ENCODE data around the gene EMID1.
"Not testable (repeated sequence)": the region's sequence is repeated elsewhere in the genome, so short reads cannot be mapped to it uniquely, and the experiment has no call there.

Gene EMID1

GRCh38 chr22:29230972-29231875 lies 25.5 kb downstream of the EMID1 start:
- DNase-seq (ENCODE audit: low read depth in 2 of 2) = no peak

- no peak for DNase-seq (ENCODE audit: low read depth in 2 of 2)
These were observed 26.6 kb downstream of the EMID1 start for GRCh38 chr22:29231971-29232959.

- no peak for DNase-seq (ENCODE audit: low read depth in 2 of 2)
These were observed 27.7 kb downstream of the EMID1 start for GRCh38 chr22:29233277-29233877.

- DNase-seq (ENCODE audit: low read depth in 2 of 2) = not testable (repeated sequence)
These were observed 34.8 kb downstream of the EMID1 start for GRCh38 chr22:29240481-29240880.

DNA sequence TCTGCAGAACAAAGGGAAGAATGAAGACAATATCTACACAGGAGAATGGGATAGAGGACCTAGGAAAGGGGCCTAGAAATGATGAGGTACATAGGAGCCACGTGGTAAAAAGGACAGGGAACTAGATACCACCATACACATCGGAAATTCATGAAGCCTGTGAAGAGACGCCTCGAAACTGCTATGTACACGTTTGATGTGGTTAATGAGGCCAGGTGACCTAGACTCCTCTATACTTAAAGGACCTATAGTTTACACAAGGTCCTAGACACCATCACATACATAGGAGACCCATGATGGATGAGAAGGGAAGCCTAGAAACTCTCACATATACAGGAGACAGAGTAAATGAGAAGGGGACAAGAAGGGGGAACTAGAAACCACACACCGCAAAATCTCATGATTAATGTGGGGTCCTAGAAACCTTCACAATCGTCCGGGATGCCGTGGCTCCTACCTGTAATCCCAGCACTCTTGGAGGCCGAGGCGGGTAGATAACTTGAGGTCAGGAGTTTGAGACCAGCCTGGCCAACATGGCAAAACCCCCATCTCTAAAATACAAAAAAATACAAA lies 38.3 kb downstream of the EMID1 start:
- DNase-seq (ENCODE audit: low read depth in 2 of 2) = no peak

DNA sequence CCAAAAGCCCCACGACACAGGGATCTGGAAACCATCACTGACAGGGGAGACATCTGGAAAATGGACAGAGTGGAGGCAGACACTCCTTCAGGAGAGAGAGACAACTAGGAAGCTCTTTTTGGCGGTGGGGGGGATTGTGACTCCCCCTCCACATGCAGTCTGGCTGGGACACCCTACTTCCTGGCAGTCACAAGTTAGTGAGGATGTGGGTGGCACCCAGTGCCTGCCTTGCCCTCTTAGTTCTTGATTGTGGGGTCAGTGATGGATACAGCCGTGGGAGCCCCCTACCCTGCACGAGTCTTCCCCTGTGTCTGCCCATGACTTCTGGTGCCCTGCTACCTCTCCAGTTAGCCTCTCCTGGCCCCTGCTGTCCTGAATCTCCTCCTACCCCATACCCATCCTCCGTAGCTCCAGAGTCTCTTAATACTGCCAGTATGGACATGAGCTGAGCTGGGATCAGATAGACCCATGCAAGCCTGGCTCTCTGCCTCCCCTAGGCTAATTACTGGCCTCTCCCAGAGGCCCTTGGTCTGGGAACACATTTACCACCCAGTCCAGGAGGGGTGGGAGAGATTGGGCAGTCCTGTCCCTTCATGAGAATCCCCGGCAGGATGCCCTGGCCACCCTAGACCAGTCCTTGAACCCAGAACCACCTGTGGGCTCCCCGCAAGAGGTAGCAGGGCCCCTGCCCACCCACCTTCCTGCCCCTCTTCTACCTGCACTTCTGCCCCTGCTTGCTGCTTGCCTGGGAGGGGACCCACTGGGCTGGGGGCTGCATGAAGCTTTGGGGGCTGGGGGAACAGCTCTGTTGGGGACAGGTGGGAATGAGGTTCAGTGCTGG lies 39.3 kb downstream of the EMID1 start:
- no peak for DNase-seq (ENCODE audit: low read depth in 2 of 2)

DNA sequence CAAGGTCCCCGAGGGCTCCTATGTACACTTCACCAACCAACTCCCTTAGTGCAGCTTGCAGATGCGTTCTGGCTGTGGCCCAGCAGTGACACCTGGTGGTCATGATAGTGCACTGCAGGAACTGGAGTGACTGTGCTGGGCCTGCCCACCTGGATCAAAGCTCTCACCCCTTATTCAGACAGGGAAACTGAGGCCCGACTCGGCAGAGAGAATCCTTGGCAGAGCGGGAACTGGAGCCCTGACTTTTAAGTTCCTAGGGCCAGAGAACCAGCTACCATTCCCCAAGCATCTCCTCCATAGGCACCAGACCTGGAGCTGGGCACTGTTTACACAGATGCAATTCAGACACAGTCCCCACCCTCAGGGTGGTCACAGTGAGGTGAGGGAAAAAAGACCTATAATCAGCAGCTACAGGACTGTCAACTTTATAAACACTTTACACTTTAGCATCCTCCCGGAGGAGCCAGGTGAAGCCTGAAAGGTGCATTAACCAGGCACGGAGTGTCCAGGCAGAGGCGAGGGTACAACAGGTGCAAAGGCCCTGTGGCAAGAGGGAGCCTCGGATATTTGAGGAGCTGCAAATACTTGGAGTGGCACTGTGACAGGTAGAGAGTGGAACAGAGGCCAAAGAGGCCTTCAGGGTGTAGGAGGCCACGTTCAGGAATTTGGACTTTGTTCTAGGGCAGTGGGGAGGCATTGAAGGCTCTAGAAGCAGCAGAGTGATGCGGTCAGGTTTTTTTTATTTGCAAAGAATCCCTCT lies 40.1 kb downstream of the EMID1 start:
- DNase-seq (ENCODE audit: low read depth in 2 of 2) = peak; percentile 50 to 55

DNA sequence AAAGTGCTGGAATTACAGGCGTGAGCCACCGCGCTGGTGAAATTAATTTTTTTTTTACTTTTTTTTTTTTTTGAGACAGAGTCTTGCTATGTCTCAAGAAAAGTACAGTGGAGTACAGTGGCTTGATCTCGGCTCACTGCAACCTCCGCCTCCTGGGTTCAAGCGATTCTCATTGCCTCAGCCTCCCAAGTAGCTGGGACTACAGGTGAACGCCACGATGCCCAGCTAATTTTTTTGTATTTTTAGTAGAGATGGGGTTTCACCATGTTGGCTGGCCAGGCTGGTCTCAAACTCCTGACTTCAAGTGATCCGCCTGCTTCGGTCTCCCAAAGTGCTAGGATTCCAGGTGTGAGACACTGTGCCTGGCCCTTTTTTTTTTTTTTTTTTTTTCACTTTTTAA lies 42.2 kb downstream of the EMID1 start:
- not testable (repeated sequence) for DNase-seq (ENCODE audit: low read depth in 2 of 2)

GRCh38 chr22:29251265-29251664 lies 45.6 kb downstream of the EMID1 start:
- no peak for DNase-seq (ENCODE audit: low read depth in 2 of 2)

DNA sequence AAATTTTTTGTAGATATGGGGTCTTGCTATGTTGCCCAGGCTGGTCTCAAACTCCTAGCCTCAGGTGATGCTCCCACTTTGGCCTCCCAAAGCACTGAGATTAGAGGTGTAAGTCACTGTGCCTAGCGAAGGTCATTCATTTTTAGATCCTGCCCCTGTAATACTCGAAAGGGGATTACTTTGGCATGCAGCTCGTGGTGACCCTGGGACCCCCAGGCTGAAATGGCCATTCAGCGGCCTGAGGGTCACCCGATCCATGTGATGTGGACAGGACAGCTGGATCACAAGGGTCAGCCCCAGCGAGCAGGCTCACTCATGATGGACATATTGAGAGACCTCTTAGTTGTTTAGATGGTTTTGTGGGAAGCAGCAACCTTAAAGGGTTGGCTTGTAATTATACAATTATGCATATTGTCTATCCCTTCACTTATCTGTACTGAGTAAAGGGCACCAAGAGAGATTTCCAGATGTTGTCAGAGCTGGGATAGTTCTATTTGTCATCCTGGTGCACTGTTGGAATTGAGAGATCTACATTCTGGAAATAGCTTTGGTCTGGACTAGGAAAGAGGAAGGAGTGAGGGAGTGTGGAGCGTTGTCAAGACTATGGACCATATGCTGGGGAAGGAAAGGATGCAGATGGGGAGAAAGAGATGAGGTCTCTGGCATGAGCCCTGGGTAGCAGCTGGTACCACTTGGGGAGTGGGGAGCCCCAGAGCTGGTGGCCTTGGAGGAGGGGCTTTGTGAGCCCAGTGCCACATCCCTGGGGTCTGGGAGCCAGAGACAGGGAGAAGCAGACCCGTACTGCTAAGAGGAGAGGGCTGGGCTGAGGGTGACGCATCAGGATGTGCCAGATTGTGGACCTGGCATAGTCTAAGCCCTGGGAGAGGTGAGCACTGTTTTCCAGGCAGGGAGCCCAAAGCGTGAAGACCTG lies 46.5 kb downstream of the EMID1 start:
- DNase-seq (ENCODE audit: low read depth in 2 of 2) = no peak

- no peak for DNase-seq (ENCODE audit: low read depth in 2 of 2)
These were observed 48.0 kb downstream of the EMID1 start for GRCh38 chr22:29253561-29254285.

DNA sequence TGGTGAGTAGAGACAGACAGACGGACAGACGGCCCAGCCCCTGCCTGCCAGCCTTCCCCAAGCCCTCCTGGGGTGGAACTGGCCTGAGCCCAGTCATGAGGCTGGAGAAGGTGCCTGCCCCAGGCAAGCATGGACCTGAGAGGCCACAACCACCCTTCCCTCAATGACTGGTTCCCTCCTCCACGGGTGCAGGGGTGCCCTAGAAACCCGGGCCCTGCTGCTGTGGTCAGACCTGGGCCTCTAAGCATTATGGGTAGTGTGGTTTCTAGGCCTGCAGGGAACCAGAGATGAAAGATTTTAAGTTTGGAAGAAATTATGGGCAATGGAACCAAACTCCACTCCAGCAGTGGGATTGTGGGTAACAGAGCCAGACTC lies 48.6 kb downstream of the EMID1 start:
- no peak for DNase-seq (ENCODE audit: low read depth in 2 of 2)

DNA sequence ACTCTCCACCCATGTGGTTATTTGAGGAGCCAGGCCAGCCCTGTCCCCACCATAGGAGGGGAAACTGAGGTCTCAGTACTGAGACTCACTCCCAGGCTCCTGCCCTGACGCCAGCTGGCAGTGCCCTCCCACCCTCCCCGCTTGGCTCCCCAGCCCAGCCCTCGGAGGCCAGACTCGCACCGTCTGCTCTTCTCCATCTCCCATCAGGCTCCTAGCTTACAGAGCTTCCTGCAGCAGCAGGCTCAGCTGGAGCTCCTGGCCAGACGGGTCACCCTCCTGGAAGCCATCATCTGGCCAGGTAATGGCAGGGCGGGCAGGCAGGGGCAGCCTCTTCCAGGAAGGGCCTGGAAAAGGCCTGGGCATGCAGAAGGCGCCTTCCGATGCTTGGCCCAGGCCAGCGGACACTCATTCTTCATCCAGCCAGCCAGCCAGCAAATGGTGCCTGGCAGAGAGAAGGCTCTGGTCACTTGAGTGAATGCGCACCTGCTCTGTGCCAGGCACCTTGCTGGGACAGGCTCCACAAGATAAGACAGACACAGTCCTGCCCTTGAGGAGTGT lies 49.4 kb downstream of the EMID1 start:
- no peak for DNase-seq (ENCODE audit: low read depth in 2 of 2)

DNA sequence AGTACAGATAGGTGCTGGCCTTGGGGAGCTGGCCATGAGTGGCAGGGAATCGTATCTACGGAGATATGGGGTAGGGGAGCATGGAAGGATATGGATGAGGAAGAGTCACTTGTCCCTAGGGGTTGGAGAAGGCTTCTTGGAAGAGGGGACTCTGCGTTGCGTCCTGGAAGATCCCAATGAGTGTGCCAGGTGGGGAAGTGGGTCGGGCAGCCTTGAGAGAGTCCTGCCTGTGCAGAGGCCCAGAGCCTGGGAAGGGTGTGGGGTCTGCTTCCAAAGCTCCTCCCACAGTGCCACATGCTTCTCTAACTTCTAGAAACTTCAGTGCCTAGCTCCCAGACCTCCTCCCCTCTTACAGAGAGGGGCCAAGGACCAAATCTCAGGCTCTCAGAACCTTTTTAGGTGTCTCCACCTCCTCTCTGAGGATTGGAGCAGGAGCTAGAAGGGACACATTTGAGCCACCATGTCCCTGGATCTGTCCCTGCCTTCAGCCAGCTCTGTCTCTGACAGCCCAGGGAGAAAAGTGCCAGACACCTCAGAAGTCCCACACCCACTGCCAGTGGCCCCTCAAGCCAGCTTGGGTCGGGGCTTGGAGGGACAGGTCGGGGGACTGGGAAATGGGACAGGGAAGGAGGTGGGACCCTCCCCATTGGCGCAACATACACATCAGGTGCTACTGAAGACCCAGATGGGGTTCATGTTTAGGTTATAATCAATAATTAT lies 51.1 kb downstream of the EMID1 start:
- DNase-seq (ENCODE audit: low read depth in 2 of 2) = no peak

GRCh38 chr22:29257751-29258181 lies 52.1 kb downstream of the EMID1 start:
- no peak for DNase-seq (ENCODE audit: low read depth in 2 of 2)

DNA sequence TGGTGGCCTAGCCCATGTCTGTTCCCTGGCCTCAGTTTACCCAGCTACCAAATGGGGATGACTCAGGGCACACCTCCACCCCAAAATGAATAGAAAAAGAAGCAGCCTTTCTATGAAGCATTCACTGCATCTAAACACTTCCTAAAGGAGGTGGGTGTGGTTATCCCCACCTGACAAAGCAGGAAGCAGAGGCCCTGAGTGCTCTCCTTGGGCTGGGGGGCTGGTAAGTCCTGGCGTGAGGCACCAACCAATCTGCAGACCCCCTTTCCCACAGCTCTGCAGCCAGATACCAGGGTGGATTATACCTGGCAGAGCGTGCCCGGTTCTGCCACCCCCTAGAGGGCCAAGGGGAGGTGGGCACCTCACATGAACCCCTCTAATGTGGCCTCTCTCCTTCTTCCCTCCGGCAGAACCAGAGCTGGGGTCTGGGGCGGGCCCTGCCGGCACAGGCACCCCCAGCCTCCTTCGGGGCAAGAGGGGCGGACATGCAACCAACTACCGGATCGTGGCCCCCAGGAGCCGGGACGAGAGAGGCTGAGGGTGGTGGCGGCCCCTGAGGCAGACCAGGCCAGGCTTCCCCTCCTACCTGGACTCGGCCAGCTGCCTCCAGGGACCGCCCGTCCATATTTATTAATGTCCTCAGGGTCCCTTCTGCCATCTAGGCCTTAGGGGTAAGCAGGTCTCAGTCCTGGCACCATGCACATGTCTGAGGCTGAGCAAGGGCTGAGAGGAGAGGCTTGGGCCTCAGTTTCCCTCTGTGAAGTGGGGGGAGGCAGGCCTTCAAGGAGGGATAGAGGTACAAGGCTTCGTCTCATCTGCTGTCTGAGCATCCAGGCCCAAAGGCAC lies 52.9 kb downstream of the EMID1 start:
- DNase-seq (ENCODE audit: low read depth in 2 of 2) = no peak

Measured in activated CD4-positive, alpha-beta T cell treated with anti-CD3 and anti-CD28 coated beads for 24 hours (primary cell).